ENCODE results near the gene CCDC73. TPM values are rescaled to one million over a fixed set of nuclear protein-coding genes. Genes with fewer than 3 reads are reported as not detected.
A peak's percentile ranks its signal among the peaks of the same experiment; 100 is the strongest.

CCDC73 gene
- total RNA-seq, 1 donor from 2014 or later, result not detected

GRCh38 chr11:32836946-32837345 is 42.5 kb upstream of the CCDC73 start:
- no peak overlapping the region for H3K4me3 ChIP-seq
- no peak overlapping the region for H3K27ac ChIP-seq
- no peak for TF ChIP-seq CTCF (IDR thresholded peaks at IDR 0.05)
- H3K9me3 ChIP-seq, result no peaks in the 10 kb centered on the region
- no peaks in the 10 kb centered on the region for H3K4me1 ChIP-seq
- no peaks in the 10 kb centered on the region for H3K36me3 ChIP-seq
- intact Hi-C loops (cut with DNase I), result no loop called here
- no peaks in the 10 kb centered on the region for H3K27me3 ChIP-seq
- DNase-seq (ENCODE audit: low spot score in 2 of 2), result no peak

GRCh38 chr11:32833921-32834320 is 39.5 kb upstream of the CCDC73 start:
- Histone ChIP-seq H3K9me3 (no peaks in the 10 kb centered on the region), H3K4me1 (peaks cover 0 to 2% of the 10 kb centered on the region in 2 donors), H3K4me3 (no peak overlapping the region), H3K27me3 (no peaks in the 10 kb centered on the region), H3K36me3 (no peaks in the 10 kb centered on the region), H3K27ac (no peak overlapping the region)
- no peak for DNase-seq (ENCODE audit: low spot score in 2 of 2)
- no peak for TF ChIP-seq CTCF (IDR thresholded peaks at IDR 0.05)
- intact Hi-C loops (cut with DNase I), result no loop called here

- no peak for TF ChIP-seq CTCF (IDR thresholded peaks at IDR 0.05)
- Histone ChIP-seq H3K27ac (no peak overlapping the region), H3K4me3 (no peak overlapping the region), H3K27me3 (no peaks in the 10 kb centered on the region), H3K4me1 (peaks cover 0 to 2% of the 10 kb centered on the region in 2 donors), H3K36me3 (no peaks in the 10 kb centered on the region), H3K9me3 (no peaks in the 10 kb centered on the region)
- no peak for DNase-seq (ENCODE audit: low spot score in 2 of 2)
- intact Hi-C loops (cut with DNase I), result no loop called here
Observed at GRCh38 chr11:32831221-32831620, 36.8 kb upstream of the CCDC73 start.

- no peak for TF ChIP-seq CTCF (IDR thresholded peaks at IDR 0.05)
- H3K27me3 ChIP-seq, result no peaks in the 10 kb centered on the region
- peaks cover 0 to 2% of the 10 kb centered on the region in 2 donors for H3K4me1 ChIP-seq
- no peak overlapping the region for H3K4me3 ChIP-seq
- intact Hi-C loops (cut with DNase I), result no loop called here
- no peak overlapping the region for H3K27ac ChIP-seq
- H3K9me3 ChIP-seq, result no peaks in the 10 kb centered on the region
- no peaks in the 10 kb centered on the region for H3K36me3 ChIP-seq
- DNase-seq (ENCODE audit: low spot score in 2 of 2), result no peak
Observed at GRCh38 chr11:32830796-32831195, 36.3 kb upstream of the CCDC73 start.

- no peak for TF ChIP-seq CTCF (IDR thresholded peaks at IDR 0.05)
- intact Hi-C loops (cut with DNase I), result no loop called here
- Histone ChIP-seq H3K36me3 (no peaks in the 10 kb centered on the region), H3K4me1 (peaks cover 0 to 2% of the 10 kb centered on the region in 2 donors), H3K27me3 (no peaks in the 10 kb centered on the region), H3K4me3 (peak overlapping the region; percentile 43 to 65), H3K27ac (no peak overlapping the region), H3K9me3 (no peaks in the 10 kb centered on the region)
- no peak for DNase-seq (ENCODE audit: low spot score in 2 of 2)
Observed at GRCh38 chr11:32830413-32830738, 35.9 kb upstream of the CCDC73 start.

Data from ascending aorta (tissue), 2 donors.